ENCODE results near the gene XCR1. TPM values are rescaled to one million over a fixed set of nuclear protein-coding genes. Genes with fewer than 3 reads are reported as not detected.
"Not testable (repeated sequence)": the region's sequence is repeated elsewhere in the genome, so short reads cannot be mapped to it uniquely, and the experiment has no call there.

Gene XCR1, protein sequence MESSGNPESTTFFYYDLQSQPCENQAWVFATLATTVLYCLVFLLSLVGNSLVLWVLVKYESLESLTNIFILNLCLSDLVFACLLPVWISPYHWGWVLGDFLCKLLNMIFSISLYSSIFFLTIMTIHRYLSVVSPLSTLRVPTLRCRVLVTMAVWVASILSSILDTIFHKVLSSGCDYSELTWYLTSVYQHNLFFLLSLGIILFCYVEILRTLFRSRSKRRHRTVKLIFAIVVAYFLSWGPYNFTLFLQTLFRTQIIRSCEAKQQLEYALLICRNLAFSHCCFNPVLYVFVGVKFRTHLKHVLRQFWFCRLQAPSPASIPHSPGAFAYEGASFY
- polyA plus RNA-seq (ENCODE audit: insufficient read length in 10 of 10): under 1 TPM; 0.05 to 0.90 (median 0.19) TPM
- long read RNA-seq, donor 1: 0 reads
- long read RNA-seq, donor 2: 0 reads
- long read RNA-seq, donor 3: 0 reads
- long read RNA-seq, donor 4: 0 reads
- long read RNA-seq, donor 5: 0 reads
- long read RNA-seq, donor 6: 0 reads
- long read RNA-seq, donor 7: 0 reads
- long read RNA-seq, donor 8, full-length matches to known transcripts: 1 of 1 reads
- long read RNA-seq, donor 8, partial matches to known transcripts: 0 of 1 reads
- long read RNA-seq, donor 8, other reads (novel, unspliced or antisense): 0 of 1 reads
- long read RNA-seq, donor 9: 0 reads

DNA sequence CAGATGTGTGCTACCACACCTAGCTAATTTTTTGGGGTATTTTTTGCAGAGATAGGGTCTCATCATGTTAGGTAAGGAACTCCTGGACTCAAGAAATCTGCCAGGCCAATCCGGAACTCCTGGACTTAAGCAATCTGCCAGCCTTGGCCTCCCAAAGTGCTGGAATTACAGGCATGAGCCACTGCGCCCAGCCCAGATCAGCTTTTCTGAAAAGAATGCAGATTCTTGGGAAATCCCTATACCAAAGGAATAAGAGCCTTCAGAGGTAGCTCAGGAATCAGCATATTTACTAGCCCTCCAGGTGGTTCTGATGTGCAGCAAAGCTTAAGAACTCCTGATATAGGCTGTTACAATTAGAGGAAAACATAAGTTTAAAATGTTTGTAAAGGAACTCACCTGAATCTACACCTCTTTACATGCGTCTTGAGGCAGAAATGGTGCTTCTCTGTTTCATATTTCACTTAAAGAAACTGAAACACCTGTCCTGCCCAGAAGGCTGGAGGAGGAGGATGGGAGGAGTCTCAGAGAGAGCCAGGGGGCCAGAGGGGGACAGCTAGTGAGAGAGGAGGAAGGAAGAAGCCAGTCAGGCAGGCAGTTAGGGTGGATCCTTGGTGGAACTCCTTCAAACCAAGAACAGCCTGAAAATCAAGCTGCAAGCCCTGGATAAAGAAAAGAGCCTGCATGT is at the start of gene XCR1:
XCR1 (minus strand) TSS at position 463 of the 685 bp plus-strand sequence. CDS start 5,536 bp downstream, outside the sequence.
- DNase-seq: no peak

DNA sequence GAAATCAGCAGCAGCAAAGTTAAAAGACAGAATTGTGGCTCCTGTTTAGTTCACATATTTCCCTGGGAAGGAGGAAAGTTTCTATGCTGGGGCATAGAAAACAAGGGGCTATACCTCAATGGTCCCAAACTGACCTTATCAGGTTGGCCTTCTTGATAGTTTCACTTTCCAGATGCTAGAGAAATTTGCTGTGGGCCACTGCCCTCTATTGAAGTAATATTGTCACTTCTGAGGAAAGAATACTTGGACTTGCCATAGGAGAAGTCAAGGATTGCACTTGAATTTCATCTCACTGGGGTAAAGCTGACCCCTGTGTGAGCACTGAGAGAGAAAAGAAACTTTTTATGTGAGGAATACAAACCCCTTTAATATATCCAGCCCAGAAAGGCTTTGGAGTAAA is 49.3 kb upstream of the XCR1 start:
- DNase-seq: no peak

DNA sequence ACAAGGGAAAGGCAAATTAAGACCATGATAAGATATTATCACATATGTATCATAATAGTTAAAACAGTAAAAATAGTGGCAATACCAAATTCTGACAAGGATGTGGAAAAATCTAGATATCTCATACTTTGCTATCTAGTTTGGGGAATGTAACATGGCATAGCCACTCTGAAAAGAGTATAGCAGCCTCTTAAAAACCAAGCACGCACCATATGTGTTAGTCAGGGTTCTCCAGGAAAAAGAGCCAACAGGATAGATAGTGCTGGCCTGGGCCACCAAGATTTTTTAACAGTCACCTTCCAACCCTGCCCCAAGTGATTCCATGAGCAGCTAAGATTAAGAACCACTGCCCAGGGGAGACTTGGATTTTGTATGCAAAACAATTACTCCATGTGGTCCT is 48.5 kb upstream of the XCR1 start:
- DNase-seq: no peak

DNA sequence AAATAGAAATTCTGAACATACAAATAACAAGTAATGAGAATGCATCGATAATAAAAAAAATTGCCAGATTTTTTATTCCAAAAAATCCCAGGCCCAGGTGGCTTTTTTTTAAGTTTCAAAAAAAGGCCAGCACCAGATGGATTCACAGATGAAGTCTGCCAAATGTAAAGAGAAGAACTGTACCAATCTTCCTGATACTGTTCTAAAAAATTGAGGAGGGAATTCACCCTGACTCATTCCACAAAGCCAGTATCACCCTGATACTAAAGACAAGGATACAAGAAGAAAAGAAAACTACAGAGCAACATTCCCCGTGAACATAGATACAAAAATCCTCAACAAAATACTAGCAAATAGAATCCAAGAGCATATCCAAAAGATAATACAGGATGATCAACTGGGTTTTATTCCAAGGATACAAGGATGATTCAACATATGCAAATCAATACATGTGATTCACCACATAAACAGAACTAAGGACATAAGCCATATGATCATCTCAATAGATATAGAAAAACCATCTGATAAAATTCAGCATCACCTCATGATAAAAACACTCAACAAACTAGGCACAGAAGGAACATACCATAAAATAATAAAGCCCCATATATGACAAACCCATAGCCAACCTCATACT is 44.1 kb upstream of the XCR1 start:
- no peak for DNase-seq

DNA sequence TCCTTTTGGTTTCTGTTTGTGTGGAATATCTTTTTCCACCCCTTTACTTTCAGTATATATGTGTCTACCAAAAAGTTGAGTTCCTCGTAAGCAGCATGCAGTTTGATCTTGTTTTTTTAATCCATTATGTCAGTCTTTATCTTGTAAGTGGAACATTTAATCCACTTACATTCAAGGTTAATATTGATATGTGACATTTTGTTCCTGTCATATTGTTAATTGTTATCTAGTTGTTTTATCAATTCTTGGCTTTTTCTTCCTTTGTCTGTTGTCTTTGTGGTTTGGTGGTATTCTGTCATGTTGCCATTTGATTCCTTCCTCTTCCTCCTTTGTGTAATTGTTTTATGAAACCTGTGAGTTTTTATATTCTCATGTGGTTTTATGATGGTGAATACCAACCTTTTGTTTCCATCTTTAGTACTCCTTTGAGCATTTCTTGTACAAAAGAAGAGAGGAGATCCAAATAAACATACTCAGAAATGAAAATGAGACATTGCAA is 43.4 kb upstream of the XCR1 start:
- DNase-seq: no peak

DNA sequence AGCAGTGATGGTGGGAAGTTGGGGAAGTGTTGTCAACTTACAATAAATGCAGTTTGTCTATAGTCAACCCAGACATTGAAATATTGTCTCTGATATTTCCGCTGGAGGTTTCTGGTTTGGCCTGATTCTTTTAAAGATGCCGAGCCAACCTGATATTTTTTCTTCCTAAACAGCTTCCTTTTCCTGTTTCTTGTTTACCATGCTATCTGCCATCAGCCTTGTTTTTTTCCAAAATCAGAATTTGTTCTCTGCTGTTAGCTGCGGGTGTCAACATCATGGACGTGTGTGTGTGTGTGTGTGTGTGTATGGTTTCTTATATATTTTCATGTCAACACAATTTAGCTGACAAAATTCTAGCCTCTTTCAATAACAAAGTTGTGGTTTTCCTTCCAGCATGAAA is 41.2 kb upstream of the XCR1 start:
- DNase-seq: no peak

DNA sequence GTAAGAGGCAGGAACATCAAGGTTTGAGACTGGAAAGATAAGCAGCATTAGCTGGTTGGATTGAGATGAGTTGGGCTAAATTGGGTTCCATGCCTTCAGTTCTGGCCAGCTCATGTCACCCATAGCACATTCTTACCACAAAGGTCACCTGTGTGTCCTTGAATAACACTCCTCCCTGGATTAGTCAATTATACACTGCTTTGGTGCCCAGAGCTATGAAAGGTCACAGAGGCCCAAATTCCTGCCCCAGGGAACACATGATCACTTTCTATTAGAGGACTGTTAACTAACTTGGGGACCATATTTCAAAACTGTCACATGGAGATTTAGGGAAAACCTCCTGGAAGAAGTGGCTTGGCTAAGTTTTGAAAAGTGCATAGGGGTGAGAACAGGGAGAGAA is 40.1 kb upstream of the XCR1 start:
- DNase-seq: no peak

DNA sequence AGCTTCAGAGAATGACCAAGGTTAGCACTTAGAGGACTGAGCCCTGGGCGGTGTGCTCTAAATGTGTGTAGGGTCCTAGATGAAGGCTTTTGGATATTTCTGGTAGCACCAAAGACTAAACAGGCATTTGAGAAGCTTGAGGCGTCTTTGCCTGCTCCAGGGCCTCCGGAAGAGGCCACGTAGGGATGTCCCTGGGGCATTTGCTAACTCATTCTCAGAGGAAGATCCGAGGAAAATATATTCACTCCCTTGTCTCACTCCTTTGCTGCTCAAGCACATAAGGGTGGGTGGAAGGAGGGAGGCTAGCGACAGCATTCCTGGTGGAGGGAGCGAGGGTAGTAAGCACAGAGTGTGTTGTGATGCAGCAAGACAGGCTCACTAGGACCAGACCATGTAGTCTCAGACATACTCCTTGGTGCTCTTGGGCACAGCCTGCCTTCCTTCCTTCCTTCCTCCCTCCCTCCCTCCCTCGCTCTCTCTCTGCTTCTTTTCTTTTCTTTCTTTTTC is 38.5 kb upstream of the XCR1 start:
- peak in 1 of 3 donors; percentile 10 for DNase-seq

DNA sequence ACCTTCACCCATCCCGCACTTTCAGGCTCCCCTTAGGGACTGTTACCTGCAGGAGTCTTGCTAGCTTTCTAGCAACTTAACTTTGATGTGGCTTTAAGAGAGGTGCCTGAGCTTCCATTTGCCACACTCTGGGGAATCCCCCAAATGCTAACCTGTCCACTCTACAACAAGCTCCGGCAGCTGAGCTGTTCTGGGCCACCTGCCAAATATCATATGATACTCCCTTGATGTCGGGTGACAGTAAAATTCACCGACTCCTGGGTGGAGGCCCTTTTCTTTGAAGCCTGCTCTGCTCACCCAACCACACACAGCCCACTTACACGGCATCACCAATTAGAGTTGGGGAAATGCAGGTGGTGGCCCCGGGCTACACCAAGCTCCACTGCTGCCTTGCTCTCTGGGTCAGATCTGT is 38.0 kb upstream of the XCR1 start:
- peak; percentile 27 to 50 (median 34) for DNase-seq

DNA sequence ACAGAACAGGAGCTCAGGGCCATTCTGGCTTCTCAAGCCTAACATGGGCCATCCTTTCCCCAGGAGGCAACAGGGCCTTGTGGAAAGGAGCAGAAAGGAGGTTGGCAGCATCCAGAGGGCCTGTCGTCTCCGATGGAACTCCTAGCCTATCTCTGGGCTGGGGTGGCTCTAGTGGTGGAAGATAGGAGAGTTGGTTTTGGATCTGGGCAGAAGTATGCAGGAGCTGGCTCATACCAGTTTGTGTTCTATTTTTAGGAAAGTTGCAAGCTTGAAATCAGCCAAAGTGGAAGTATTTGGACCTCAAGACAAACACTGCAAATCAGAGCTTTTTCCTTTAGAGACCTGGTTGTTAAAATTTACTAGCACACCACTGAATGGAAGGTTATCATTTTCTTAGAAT is 35.4 kb upstream of the XCR1 start:
- no peak for DNase-seq

DNA sequence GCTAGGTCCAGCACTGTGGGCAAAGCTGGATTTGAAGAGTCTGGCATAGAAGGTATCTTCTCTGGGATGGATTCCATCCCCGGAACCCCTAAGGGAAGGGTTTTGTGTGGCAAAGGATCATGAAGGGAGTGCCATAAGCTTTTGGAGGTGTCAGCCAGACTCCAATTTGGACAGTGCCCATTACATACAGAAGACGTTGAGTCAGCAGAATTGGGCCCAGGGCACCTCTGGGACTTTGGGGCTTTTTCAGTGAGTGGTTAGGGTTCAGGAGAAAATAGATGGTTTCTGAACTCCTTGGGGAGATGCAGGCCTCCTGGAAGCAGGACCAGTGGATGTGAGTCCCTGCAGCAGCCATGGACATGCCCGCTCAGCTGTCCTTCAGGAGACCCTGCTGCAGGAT is 34.6 kb upstream of the XCR1 start:
- no peak for DNase-seq

DNA sequence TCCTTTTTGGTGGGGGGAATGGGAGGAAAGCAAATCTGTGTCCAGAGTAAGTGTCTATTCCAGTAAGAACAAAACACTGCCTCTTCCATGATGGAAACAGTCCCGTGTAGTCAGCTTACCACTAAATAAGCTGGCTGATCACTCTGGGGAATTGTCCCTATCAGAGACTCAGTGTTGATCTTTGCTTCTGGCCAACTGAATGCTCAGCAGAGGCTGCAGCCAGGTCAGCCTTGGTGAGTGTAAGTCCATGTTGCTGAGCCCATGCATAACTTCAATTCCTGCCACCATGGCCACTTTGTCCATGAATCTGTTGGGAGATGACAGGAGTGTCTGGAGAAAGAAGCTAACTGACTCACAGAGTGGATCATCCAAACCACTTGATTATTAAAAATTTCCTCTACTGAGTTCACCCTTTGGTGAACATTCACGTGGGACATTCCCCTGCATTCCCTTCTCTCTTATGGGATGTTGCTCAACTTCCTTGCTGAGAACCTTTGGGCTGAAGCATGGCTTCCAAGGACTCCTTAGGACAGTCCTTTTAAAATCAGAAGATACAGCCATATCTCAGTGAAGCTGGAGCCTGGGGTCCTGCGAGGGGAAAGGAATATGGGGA is 33.9 kb upstream of the XCR1 start:
- no peak for DNase-seq

DNA sequence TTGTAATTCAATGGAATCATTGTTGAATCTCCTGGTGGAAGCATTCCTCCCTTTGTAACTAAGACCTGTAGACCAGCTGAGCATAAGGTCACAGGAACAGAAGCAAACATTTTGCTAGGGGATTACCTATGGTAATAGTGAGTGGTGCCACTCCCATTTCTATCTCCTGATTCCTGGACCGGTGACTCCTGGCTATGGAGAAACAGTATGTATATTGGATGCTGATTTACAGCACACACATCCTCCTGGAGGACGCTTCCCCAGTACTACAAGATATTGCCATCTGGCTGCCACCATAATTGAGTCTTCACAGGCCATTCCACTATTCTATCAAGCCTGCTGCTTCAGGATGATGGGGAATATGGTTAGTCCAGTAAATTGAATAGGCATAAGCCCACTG is 33.3 kb upstream of the XCR1 start:
- no peak for DNase-seq

DNA sequence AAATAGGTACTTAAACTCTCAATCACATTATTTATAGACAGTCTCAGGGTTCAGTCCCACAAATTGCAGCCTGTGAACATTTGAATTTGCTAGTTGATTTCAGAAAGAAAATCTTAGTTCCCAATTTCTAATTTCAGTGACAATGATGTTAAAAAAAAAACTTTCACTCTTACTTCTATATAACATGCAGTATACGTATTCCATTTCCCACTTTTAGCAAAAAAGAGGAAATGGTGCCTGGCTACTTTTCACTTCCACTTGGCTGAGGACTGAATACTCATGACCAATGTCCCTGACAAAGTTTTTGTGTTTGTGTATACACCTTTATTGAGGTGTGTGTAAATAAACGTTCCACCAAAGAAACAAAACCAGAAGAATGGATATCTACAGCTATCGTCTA is 32.1 kb upstream of the XCR1 start:
- DNase-seq: no peak

DNA sequence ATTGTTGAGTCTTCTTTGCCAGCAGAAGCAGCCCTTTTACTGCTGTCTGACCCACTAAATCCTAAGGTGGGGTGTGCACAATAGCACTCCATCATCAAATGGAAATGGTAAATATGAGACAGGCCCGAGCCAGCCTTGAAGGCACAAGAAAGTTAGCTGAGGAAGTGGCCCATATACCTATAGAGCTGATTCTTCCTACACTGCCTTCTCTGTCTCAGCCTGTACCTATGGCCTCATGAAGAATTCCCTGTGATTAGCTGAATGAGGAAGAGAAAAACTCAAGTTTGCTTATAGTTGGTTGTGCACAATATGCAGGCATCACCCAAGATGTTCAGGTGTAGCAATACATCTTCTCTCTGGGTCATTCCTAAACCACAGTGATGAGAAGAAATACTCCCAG is 31.7 kb upstream of the XCR1 start:
- DNase-seq: no peak

DNA sequence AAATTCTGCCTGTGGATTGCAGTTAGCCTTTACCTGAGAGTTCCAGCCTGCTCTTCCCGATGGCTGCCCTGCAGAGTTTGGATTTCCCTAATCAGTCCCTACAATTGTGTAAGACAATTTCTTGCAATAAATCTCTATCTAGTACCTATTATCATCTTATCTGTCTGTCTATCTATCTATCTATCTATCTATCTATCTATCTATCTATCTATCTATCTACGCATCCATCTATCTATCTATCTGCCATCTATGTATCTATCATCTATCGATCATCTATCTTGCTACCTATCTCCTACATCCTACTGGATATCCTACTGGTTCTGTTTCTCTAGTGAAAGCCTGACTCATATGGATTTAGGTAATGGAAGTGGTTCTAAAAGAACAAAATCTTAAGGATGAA is 30.4 kb upstream of the XCR1 start:
- no peak for DNase-seq

DNA sequence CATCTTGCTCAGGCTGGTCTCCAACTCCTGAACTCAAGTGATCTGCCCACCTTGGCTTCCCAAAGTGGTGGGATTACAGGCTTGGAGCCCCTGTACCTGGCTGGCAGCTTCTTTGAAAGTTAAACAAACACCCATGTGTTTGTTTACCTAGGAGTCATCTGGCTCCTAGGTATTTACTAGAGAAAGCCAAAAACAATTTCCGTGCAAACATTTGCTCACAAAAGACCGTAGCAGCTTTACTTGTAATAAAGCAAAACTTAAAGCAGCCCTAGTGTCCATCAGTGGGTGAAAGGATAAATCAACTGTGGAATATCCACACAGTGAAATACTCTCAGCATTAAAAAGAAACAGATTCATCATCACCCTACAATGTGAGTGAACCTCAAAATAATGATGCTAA is 29.4 kb upstream of the XCR1 start:
- no peak for DNase-seq

DNA sequence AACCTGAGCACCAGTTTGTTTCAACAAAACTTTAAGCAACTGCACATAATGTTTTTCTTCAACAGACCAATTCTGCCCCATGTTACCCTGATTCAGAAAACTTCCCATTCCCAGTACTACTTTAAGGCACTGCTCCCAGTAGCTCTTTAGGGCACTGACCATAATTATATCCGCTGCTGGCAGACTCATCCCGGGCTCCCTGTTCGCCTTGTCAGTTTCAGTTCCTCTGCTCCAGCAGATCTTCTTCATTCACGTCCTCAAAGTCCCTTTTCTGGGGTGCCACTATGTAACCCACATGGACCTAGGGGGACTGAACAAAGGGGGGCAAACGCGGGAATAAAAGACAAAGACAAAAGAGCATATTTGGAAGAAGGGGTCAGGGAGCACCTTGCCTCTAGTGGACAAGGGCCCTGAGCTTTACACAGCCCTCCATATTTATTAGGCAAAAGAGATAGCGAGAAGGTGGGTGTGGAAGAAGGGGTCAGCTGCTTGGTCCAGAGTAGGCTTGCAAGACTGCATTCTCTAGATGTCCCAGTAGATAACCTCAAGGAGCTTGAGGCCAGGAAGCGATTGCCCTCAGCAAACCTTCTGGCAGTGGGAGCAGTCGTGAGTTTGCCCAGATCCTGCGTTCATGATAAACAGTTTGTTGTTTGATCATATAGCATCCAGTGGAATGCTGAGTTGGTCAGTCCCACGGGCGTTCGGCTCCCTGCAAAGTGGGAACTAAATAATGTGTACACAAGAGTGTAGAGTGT is 26.7 kb upstream of the XCR1 start:
- DNase-seq: not testable (repeated sequence)

DNA sequence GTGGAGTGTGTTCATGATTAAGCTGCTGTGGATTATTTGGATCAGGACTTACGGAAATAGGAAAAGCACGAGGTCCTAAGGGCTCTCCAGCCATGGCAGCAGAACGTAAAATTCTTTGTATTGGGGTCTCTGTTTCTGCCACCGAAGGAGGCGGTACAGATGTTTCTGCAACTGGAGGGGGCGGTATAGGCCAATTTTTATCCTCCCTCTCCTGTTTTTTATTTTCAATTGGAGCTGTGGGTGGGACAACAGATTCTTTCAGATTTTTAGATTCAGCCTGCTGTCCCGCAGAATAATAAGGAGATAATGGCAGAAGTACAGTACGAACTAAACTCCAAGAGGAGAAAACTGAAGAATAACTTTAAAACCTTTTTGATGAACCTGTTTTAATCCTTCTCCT is 26.0 kb upstream of the XCR1 start:
- DNase-seq: not testable (repeated sequence)

DNA sequence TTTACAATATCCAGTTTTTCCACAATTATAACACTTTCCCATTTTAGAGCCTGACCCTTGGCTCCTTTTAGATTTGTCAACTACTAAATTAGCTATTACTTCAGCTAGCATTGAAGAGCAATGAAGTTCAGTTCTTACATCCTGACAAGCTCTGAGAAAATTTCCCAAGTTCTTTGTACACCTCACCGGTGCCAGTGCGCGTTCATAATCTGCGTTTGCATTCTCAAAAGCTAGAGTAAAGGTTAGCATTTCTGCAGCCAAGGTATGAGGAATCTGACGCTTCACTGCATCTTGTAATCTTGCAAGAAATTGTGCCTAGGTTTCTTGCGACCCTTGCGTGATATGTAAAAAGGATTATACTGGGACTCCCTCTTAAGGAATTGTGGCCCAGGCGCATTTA is 25.2 kb upstream of the XCR1 start:
- no peak for DNase-seq

DNA sequence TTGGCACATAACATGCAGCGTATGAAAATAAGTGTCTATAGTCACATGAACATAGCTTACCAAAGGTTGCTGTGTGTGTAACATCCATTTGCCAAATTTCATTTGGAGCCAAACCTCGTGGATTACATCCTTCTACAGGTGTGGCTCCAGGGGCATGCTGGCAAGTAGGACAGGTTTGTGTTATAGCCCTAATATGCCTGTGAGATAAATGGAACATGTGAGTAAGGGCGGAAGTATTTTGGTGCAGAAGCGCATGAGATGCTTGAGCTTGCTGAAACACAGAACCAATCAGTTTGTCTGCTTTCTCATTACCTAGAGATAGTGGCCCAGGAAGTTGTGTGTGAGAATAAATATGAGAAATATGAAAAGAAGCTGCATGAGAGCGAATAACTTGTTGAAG is 21.8 kb upstream of the XCR1 start:
- no peak for DNase-seq

All from muscle of back (tissue), 13 donors.